Measurements from ENCODE around the gene TCEA2.

GRCh38 chr20:64106435-64106961 lies 43.5 kb downstream of the TCEA2 start:
- TF ChIP-seq CTCF (conservative IDR thresholded peaks at IDR 0.05 in 1 of 2, IDR thresholded peaks at IDR 0.05 in 1 of 2; ENCODE audit: extremely low read depth in 1 of 2, insufficient read depth in 1 of 2, low read depth in 1 of 2, low read length in 2 of 2) (no peak), EZH2 (IDR thresholded peaks at IDR 0.05; ENCODE audit: borderline replicate concordance, low read length) (no peak)
